Calu3 (cell line): Measurements from ENCODE around the gene PLCL2. TPM values are rescaled to one million over a fixed set of nuclear protein-coding genes. Genes with fewer than 3 reads are reported as not detected.

Experiments
- BruUV-seq: library from RNA; stranded (reverse); fragments of 400-500 nt; replicated peaks from 2 replicates; lab custom pipeline; 2021; lab: Mats Ljungman, UMichigan
- CTCF ChIA-PET: fragments of 300-600 bp; sonication (Branson Sonifier 250); formaldehyde crosslinking; loops from one replicate; lab custom pipeline; 2022; ENCODE audit warnings: antibody characterized with exemption; lab: Charles Lee
- DNase-seq: peaks from one replicate; pipeline ENCODE4 v3.0.0; 2022
- H3K27ac Mint-ChIP-seq: one replicate; pipeline ENCODE4 v1.8.0; 2022; ENCODE audit warnings: mixed read lengths; ENCODE audit not compliant: unreplicated experiment
- H3K27me3 Mint-ChIP-seq: one replicate; pipeline ENCODE4 v1.8.0; 2022; ENCODE audit warnings: mixed read lengths; ENCODE audit not compliant: unreplicated experiment
- H3K36me3 Mint-ChIP-seq: one replicate; pipeline ENCODE4 v1.8.0; 2022; ENCODE audit warnings: mild to moderate bottlenecking, moderate library complexity, mixed read lengths; ENCODE audit not compliant: insufficient read depth, unreplicated experiment
- H3K4me1 Mint-ChIP-seq: one replicate; pipeline ENCODE4 v1.8.0; 2022; ENCODE audit warnings: mild to moderate bottlenecking, low read depth, mixed read lengths; ENCODE audit not compliant: unreplicated experiment
- H3K4me3 Mint-ChIP-seq: one replicate; pipeline ENCODE4 v1.8.0; 2022; ENCODE audit warnings: mild to moderate bottlenecking, low read depth, moderate library complexity, mixed read lengths; ENCODE audit not compliant: unreplicated experiment
- H3K9me3 Mint-ChIP-seq: one replicate; pipeline ENCODE4 v1.8.0; 2022; ENCODE audit warnings: low read depth, mixed read lengths; ENCODE audit not compliant: unreplicated experiment
- CTCF ChIP-seq: fragments of 200-600 bp; IDR thresholded peaks from one replicate; pipeline ENCODE4 v1.8.0; 2022; ENCODE audit warnings: antibody characterized with exemption; ENCODE audit not compliant: unreplicated experiment
- intact Hi-C: fragments of 100-400 bp; cut with micrococcal nuclease; formaldehyde crosslinking; loops from one replicate; pipeline ENCODE4 v1.10.0; 2022; ENCODE audit not compliant: unreplicated experiment
- total RNA-seq: library from RNA; stranded (reverse); gene quantifications from 2 replicates; pipeline ENCODE4 v1.2.3, GENCODE V29; 2022

PLCL2 gene
- total RNA-seq, 1 experiment from 2014 or later, result 5.8 TPM

- no peak for DNase-seq
- CTCF ChIA-PET, result no interaction called here
- no peaks in the 10 kb centered on the region for H3K27me3 Mint-ChIP-seq
- no peak for TF ChIP-seq CTCF
- no peaks in the 10 kb centered on the region for H3K4me1 Mint-ChIP-seq
- intact Hi-C loops, result no loop called here
- no TSS peak for BruUV-seq
- no peak overlapping the region for H3K4me3 Mint-ChIP-seq
- H3K27ac Mint-ChIP-seq, result no peak overlapping the region
- H3K36me3 Mint-ChIP-seq, result no peaks in the 10 kb centered on the region
- no peaks in the 10 kb centered on the region for H3K9me3 Mint-ChIP-seq
These were observed 52.6 kb downstream of the PLCL2 start for GRCh38 chr3:16937326-16937845.

GRCh38 chr3:16940769-16941700 lies 56.3 kb downstream of the PLCL2 start:
- DNase-seq, result no peak
- no peaks in the 10 kb centered on the region for H3K9me3 Mint-ChIP-seq
- CTCF ChIA-PET, result interaction anchor here (0.7 kb wide), 1 partner anchor 535 kb away, joined by 7 read pairs; no protein-coding TSS in a partner anchor
- H3K27me3 Mint-ChIP-seq, result no peaks in the 10 kb centered on the region
- no peak overlapping the region for H3K4me3 Mint-ChIP-seq
- H3K4me1 Mint-ChIP-seq, result peaks cover 7% of the 10 kb centered on the region
- intact Hi-C loops, result no loop called here
- no peaks in the 10 kb centered on the region for H3K36me3 Mint-ChIP-seq
- no peak overlapping the region for H3K27ac Mint-ChIP-seq
- BruUV-seq, result no TSS peak
- TF ChIP-seq CTCF, result no peak

GRCh38 chr3:16942955-16943354 lies 58.2 kb downstream of the PLCL2 start:
- H3K4me3 Mint-ChIP-seq, result no peak overlapping the region
- no peaks in the 10 kb centered on the region for H3K27me3 Mint-ChIP-seq
- no peak for DNase-seq
- no peaks in the 10 kb centered on the region for H3K36me3 Mint-ChIP-seq
- H3K4me1 Mint-ChIP-seq, result peaks cover 7% of the 10 kb centered on the region
- intact Hi-C loops, result no loop called here
- no peak for TF ChIP-seq CTCF
- H3K9me3 Mint-ChIP-seq, result no peaks in the 10 kb centered on the region
- BruUV-seq, result no TSS peak
- CTCF ChIA-PET, result no interaction called here
- H3K27ac Mint-ChIP-seq, result no peak overlapping the region

- BruUV-seq, result no TSS peak
- no peaks in the 10 kb centered on the region for H3K27me3 Mint-ChIP-seq
These were observed 59.1 kb downstream of the PLCL2 start for GRCh38 chr3:16943857-16944256.

More at GRCh38 chr3:16943857-16944256, 59.1 kb downstream of the PLCL2 start:
- Mint-ChIP-seq H3K4me3 (no peak overlapping the region), H3K36me3 (no peaks in the 10 kb centered on the region), H3K4me1 (peaks cover 7% of the 10 kb centered on the region), H3K27ac (no peak overlapping the region), H3K9me3 (no peaks in the 10 kb centered on the region)
- intact Hi-C loops, result no loop called here
- CTCF ChIA-PET, result interaction anchor here (0.6 kb wide), 1 partner anchor 26 kb away, joined by 3 read pairs; no protein-coding TSS in a partner anchor
- no peak for DNase-seq
- TF ChIP-seq CTCF, result no peak
